IMR-90 (cell line): ENCODE measurements around the gene BBS5.

Experiments used
- CHD1 ChIP-seq: IDR thresholded peaks from 2 replicates; pipeline ENCODE4 v1.6.1; 2012; ENCODE audit warnings: low read depth, low read length, improper control_type of control experiment
- POLR2A ChIP-seq: IDR thresholded peaks from 2 replicates; pipeline ENCODE4 v1.6.1; 2012; ENCODE audit warnings: mild to moderate bottlenecking, low read depth, low read length
- RAD21 ChIP-seq: IDR thresholded peaks from 2 replicates; pipeline ENCODE4 v1.6.1; 2012; ENCODE audit warnings: low read length, improper control_type of control experiment
- TF ChIP-seq, protein P1 (sequence below): conservative IDR thresholded peaks from 2 replicates; pipeline ENCODE4 v1.5.1; 2012; ENCODE audit warnings: mild to moderate bottlenecking, low read depth, low read length, improper control_type of control experiment

DNA sequence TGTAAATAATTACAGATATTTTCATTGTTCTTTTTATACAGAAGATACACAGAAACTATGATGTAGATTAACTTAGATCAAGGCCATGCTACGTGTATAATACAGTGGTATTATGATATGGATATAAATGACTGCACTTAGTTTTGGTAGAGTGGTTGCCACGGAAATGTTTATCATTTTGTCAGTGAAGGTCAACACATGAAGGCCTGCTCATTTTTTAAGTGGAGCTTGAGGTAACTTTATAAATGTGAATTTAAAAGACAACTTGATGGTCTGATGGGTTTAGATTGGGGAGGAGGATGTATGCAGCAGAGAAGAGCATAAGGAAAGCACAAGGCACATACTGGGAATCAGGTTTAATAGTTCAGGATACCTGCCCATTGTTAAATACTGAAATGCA lies 14.4 kb upstream of the BBS5 start:
- TF ChIP-seq, protein P1, sequence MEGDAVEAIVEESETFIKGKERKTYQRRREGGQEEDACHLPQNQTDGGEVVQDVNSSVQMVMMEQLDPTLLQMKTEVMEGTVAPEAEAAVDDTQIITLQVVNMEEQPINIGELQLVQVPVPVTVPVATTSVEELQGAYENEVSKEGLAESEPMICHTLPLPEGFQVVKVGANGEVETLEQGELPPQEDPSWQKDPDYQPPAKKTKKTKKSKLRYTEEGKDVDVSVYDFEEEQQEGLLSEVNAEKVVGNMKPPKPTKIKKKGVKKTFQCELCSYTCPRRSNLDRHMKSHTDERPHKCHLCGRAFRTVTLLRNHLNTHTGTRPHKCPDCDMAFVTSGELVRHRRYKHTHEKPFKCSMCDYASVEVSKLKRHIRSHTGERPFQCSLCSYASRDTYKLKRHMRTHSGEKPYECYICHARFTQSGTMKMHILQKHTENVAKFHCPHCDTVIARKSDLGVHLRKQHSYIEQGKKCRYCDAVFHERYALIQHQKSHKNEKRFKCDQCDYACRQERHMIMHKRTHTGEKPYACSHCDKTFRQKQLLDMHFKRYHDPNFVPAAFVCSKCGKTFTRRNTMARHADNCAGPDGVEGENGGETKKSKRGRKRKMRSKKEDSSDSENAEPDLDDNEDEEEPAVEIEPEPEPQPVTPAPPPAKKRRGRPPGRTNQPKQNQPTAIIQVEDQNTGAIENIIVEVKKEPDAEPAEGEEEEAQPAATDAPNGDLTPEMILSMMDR = no peak
- no peak for TF ChIP-seq RAD21
- no peak for TF ChIP-seq POLR2A
- TF ChIP-seq CHD1 = no peak
